GM12801 (cell line): Measurements from ENCODE around the gene BANP.

Source experiments
- CTCF ChIP-seq: IDR thresholded peaks from one replicate; pipeline ENCODE4 v1.5.1; 2011; ENCODE audit warnings: control low read depth; ENCODE audit not compliant: insufficient read length; ENCODE audit errors: extremely low read depth

Gene BANP

GRCh38 chr16:88071908-88072307, 120.7 kb downstream of the BANP start:
- no peak for TF ChIP-seq CTCF

GRCh38 chr16:88072571-88073001, 121.4 kb downstream of the BANP start:
- TF ChIP-seq CTCF: no peak

GRCh38 chr16:88073201-88073721, 122.0 kb downstream of the BANP start:
- TF ChIP-seq CTCF: no peak

- no peak for TF ChIP-seq CTCF
Observed at GRCh38 chr16:88074041-88074440, 122.8 kb downstream of the BANP start.

GRCh38 chr16:88076211-88076931, 125.1 kb downstream of the BANP start:
- TF ChIP-seq CTCF: no peak

GRCh38 chr16:88077328-88078108, 126.3 kb downstream of the BANP start:
- TF ChIP-seq CTCF: no peak

- no peak for TF ChIP-seq CTCF
Observed at GRCh38 chr16:88078111-88078775, 127.0 kb downstream of the BANP start.
